ENCODE measurements around the gene SEMA3G.

DNA sequence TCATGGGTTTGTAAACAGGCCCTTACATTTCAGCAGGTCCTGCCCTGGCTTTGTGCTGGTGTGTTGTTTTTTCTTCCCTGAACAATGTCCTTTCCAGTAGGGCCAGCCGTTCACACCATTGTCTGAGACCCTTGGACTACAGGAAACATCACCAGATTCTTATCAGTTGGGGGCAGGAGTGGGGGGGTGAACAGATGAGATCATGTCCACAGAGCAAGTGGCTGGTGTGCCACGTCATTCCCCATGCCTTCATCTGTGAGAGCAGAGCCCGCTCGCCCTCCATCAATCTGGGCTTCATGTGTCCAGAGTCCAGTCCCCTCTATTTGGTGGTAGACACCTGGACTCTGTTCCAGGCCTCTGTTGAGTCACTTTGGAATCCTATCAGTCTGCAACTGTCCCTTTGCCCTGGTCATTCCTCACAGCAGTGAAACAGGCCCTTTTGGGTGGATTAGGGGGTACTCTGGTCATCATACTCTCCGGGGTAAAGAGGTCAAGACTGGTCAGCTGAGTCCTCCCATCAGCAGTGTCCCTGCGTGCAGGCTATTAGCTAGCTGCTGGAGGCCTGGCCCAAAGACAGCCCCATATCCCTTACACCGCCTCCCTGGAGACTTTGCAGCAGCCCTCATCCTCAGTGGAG, 15.0 kb downstream of the SEMA3G start:
- TF ChIP-seq, protein P1, sequence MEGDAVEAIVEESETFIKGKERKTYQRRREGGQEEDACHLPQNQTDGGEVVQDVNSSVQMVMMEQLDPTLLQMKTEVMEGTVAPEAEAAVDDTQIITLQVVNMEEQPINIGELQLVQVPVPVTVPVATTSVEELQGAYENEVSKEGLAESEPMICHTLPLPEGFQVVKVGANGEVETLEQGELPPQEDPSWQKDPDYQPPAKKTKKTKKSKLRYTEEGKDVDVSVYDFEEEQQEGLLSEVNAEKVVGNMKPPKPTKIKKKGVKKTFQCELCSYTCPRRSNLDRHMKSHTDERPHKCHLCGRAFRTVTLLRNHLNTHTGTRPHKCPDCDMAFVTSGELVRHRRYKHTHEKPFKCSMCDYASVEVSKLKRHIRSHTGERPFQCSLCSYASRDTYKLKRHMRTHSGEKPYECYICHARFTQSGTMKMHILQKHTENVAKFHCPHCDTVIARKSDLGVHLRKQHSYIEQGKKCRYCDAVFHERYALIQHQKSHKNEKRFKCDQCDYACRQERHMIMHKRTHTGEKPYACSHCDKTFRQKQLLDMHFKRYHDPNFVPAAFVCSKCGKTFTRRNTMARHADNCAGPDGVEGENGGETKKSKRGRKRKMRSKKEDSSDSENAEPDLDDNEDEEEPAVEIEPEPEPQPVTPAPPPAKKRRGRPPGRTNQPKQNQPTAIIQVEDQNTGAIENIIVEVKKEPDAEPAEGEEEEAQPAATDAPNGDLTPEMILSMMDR (conservative IDR thresholded peaks at IDR 0.05 in 1 of 2, IDR thresholded peaks at IDR 0.05 in 1 of 2; ENCODE audit: low read depth in 1 of 2, low read length in 2 of 2), result no peak
- no peak for TF ChIP-seq EZH2 (IDR thresholded peaks at IDR 0.05; ENCODE audit: low read length, missing control alignments)
